SHP77 (cell line): ENCODE data around the gene ZDHHC8.

Experiments
- DNase-seq, 2 experiments: peaks; one replicate each; lab custom pipeline; 2025; lab: John Stamatoyannopoulos, UW

ZDHHC8 gene

DNA sequence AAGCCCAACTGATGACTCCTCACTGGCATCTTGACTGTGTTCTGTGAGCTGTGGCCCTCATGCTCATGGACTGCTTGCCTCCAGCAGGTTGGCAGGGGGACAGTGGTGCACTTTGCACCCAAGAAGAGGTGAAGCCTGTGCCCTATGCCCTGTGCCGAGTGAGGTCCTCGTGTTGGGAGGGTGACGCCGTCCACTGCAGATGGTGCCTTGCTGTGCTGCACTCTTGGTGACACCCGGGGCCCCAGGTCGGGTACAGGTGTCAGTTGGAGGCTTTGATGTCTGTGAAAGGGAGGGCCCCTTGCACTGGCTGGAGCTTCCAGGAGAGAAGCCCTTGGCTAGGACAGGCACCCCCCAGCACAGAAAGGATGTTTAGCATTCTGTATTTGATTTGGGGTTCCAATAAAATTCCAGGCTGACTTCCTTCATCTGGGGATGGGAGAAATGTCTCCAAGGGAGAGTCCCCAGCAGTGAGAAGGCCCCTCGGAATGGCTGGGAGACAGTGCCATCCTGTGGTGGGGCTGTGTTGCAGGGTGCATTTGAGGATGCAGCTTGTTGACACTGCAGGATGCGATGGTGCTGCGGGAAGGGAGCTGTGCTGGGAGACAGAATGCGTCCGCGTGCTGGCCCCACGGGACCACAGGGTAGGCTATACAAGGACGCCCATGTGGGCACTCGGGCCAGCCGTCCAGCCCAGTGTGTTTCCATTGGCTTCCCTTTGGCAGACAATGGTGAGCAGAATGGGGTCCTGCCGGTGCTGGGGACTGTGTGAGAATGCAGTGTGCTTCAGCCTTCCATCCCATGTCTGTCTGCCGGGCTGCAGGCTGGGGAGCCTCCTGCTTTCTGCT is 2.5 kb upstream of the ZDHHC8 start:
- DNase-seq = peak in 1 of 2 experiments; percentile 21

DNA sequence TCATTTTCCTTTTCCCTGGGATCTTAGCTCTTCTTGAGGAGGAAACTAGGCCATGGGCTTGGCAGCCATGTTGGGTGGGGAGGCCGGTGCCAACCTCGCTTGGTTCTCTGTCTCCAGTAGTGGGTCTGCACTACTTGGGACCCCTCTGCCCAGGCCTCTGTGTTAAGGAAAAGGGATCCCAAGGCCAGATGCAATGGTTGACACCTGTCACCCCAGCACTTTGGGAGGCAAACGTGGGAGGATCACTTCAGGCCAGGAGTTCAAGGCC is 1.9 kb upstream of the ZDHHC8 start:
- DNase-seq = no peak

DNA sequence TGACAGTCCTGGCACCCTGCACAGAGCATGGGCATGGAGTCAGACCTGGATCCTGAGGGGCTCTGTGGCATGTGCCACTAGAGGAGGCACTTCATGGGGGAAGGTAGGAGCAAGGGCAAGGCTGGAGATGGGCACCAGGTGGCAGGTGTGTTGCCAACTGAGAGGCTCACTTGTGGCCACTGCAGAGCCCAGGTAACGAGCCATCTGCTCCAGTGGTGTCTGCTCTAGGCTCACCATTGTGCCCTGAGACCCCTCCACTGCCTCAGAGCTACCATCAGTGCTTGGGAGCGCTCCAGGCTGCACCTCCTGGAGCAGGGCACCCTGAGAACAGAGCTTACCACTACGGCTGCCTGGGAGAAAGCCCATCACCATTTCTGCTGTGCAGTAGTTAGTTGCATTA is 1.3 kb upstream of the ZDHHC8 start:
- DNase-seq = peak in 1 of 2 experiments; percentile 13

DNA sequence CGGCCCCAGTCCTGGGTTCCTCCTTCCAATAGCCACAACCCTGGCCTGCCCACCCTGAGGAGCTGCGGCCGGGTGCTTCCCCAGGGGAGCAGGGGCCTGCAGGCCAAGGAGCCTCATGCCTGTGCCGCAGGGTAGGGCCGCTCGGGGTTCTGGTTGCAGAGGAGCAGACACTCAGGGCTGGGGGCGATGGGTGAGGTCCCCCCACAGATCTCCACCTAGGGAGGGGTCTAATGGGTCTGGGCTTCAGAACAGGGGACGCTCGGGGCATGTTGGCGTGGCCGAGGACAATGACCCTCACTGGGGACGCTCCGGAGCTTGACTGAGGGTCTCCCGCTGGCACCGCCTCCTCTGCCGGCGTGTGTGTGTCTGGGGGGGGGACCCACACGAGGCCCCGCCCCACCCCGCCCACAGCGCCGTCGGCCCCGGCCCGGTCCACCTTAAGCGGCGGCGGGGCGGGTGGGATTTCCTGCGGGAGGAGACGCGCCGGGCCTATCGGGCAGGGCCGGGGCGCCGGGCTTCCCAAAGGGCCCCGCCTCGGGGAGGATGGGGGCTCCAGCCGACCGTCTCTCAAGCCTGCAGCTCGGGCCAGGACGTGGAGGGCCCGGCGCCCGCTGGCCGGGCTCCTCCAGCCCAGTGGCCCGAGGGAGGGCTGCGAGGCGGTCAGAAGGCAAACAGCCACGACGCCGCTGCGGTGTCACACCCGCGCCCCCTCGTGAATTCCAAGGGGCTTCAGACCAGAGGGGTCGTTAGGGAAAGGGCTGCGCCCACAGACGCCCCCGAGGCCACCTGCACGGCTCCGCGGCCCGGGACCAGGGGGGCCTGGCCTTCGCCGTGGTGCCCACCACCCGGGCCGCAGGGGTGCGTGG is 640 bp upstream of the ZDHHC8 start:
- DNase-seq = peak in 1 of 2 experiments; percentile 45

DNA sequence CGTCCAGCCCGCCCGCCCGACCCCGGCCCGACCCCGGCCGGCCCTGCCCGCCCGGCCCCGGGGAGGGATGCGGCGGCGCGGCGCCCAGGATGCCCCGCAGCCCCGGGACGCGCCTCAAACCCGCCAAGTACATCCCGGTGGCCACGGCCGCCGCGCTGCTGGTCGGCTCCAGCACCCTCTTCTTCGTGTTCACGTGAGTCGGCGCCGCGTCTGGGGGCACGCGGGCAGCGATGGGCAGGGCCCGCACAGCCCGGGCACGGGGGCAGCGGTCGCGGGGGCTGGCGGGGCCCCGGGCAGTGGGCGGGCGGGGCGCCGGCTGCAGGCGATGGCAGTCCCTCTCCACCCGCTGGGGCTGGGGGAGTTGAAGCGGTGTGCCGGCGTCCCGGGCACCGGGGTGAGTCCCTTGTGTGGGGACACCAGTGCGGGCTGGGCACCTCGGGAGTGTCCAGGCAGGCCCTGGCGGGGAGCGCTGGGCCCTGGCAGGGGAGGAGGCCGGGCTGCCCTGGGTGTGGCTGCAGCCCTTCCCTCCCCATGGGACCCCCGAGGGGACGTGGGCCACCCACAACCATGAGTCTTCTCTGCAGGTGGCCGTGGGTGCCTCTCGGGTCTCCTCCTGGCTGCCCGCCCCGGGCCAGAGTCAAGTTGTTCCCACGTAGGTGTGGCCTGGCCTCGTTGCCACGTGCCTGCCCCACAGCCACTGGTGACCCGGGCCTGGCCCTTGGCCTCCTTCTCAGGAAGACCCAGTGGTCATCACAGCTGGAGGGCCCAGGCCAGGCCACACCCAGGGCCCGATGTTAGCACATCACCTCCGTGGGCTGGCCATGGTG is 468 bp downstream of the ZDHHC8 start:
- DNase-seq = no peak

DNA sequence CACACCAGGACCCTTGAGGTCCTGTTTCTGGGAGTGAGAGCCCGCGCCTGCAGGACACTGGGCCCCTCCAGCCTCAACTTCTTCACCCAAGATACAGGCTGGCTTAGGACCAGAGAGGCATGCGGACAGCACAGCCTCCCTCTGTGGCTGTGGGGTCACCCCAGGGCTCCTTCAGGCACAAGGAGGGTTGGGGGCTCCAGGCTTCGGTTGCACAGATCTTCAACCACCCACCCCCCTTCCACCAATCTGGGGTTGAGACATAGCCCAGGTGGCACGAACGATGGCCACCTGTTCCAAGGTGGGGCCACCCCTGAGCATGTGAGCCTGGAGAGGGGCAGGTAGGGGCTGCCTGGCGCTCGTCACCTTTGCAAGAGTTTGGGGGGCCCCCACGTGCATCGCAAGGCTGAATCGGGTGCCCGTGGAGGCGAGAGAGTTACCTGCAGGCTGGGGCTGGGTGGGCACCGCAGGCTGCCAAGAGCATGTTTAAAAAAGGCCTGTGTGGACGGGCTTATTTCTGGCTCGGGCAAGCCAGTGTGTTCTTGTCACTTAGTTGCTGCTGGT is 1.2 kb downstream of the ZDHHC8 start:
- DNase-seq = no peak

DNA sequence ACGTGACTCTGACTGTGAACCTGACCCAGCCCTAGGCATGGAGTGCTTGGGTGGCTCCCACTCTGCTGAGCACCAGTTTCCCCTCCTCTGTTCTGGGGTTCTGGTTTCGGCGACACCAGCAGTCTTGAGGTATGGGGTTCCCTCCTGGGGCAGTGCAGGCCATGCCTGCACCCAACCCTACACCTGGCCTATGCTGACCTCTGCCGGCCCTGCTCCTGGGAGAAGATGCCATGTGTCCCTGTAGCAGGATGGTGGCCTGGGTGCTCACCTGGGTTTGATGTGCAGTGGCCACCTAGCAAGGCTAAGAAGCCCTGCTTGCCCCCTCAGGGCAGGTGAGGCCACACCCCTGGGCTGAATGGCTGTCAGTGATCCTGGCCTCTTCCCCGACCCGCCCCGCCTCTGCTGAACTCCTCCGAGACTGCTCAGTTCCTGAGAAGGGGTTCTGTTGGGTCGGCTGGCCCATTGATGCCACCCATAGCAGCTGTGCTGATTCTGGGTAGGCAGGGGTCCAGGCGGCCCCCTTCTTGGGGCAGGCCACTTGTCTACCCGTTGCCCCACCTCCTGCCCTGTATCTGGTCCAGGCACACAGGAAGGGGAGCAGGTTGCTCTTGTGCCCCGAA is 2.4 kb downstream of the ZDHHC8 start:
- DNase-seq = no peak

DNA sequence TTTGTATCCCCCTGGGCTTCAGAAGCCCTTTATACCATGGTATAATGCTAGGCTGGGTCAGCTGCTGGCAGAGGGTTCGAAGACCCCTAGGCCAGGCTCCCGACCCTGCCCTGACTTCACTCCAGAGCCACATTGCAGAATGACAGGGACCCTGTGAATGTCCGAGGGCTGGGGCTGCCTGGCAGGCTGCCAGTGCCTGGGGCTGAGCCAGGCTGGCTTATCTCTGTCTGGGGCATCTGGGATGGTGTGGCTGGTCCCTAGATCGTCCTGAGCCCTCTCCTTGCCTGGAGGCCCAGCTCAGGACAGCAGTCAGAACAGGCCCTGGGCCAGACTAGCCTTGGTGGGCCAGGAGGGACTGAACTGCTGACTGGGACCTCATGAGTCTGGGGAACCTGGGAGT is 3.7 kb downstream of the ZDHHC8 start:
- DNase-seq = no peak

DNA sequence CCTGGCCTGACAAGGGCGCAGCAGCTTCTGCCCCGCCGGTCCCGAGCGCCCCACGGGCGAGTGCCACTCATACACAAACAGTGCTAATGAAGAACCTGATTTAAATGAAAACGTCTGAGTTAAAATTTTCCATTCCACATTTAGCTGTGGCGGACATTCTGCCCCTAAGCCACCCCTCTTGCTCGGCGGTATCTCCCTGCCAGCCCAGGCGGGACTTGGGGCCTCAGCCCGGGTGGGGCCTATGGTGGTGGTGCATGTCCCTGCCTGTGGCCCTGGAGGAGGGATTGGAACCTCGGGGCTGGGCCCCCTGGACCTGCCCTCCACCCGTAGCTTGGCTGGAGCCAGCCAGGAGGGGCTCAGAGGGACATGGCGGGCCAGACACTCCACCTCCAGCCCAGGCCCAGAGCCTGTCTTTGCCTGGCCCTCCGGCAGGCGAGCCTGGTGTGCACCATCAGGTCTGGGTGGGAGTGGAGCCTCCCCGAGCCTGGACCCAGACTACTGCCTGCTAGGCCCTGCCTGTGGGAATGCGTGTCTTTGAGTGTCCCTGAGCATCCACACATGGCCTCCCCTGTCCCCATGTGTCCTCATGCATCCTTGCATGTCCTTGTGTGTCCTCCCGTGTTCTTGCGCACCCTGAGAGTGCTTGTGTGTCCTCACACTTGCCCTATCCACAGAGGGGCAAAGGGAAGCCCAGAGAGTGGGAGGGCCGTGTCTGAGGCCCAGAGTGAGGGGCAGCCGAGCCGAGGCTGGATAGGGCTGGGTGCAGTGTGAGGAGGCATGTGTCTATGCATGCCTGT is 4.4 kb downstream of the ZDHHC8 start:
- no peak for DNase-seq

DNA sequence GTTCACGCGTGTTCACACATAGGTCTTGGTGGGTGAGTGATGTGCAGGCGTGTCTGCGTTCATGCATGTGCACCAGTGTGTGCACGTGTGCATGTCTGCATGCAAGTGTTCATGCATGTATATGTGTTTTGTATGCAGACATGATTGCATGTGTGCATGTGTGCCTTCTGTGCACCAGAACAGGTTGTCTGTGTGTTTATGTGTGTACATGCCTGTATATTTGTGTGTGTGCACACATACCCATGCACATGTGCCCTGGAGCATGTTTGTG is 4.9 kb downstream of the ZDHHC8 start:
- no peak for DNase-seq

DNA sequence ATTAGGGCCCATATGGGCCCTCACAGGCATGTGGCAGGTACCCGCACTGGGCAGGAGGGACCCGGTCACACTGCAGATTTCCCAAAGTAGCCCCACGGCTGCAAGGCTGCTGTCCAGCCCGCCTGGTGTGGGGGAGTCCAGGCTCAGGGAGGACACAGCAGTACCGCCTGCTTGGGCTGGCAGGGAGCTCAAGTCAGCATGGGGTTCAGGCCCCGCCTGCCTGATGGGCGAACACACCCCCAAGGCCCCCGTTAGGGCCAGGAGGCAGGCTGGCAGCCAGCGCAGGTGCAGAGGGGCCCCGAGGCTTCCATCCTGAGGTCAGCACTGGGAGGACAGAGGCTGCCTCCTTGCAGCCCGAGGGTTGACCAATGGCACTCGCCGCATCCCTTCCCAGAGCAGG is 5.5 kb downstream of the ZDHHC8 start:
- DNase-seq = no peak

DNA sequence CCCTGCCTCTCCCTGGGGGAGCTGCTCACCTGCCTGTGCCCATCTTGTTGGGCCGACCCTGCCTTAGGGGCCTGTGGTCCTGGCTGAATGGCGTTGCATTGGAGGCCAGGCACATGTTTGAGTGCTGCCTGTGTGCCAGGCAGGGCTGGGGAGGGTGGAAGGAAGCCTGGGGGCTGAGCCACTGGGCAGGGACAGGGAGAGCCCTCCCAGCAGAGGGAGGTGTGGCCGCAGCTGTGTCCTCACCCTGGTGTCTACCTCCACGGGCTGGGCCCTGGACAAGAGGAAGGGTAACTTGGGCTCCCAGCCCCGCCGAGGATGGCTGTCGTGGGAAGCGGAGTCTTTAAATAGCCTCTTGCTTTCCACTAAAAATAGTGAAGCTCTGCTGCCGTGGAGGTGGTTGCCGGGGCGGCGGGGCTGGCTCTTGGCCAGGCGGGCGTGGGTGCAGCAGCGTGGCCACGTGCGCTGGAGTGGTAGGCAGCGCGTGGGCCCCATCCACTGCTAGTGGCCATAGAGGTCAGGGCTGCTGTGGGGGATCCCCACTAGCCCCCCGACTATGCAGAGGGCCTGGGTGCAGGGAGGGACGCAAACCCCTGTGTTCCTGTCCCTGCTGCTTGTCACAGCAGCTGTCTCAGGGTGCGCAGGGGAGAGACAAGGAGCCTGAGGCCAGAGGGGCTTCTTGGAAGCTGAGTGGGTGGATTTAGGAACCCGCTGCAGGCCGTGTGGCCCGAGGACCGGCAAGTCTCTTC is 6.2 kb downstream of the ZDHHC8 start:
- no peak for DNase-seq

DNA sequence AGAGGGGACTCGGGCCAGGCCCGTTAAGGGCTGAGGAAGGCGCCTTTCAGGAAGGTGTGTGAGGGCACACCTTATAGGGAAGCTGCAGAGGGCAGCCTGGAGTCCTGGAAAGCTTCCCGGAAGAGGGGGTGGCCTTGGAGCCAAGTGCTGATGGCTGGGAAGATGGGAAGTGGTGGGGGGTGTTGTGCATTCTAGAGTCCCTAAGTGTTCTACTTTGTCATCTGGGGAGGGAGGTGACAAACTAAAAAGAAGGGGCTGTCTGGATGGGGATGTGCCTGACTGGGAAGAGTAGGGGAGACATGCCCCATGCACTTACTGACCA is 6.8 kb downstream of the ZDHHC8 start:
- DNase-seq = no peak

DNA sequence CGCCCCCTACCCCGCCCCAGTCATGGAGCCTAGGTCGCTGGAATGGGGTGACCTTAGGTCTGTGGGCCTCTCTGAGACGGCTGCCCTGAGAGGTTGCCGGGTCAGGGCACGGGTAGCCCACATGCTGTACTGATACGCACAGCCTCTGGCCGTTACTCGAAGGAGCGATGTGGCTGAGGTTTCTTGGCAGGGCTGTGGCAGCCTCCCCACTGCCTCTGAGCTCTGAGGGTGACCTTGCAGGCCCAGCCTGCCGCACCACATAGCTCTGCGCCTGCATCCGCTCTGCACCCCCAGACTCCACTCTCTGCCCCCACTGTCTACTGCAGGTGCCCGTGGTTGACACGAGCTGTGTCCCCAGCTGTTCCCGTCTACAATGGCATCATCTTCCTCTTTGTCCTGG is 7.3 kb downstream of the ZDHHC8 start:
- no peak for DNase-seq

DNA sequence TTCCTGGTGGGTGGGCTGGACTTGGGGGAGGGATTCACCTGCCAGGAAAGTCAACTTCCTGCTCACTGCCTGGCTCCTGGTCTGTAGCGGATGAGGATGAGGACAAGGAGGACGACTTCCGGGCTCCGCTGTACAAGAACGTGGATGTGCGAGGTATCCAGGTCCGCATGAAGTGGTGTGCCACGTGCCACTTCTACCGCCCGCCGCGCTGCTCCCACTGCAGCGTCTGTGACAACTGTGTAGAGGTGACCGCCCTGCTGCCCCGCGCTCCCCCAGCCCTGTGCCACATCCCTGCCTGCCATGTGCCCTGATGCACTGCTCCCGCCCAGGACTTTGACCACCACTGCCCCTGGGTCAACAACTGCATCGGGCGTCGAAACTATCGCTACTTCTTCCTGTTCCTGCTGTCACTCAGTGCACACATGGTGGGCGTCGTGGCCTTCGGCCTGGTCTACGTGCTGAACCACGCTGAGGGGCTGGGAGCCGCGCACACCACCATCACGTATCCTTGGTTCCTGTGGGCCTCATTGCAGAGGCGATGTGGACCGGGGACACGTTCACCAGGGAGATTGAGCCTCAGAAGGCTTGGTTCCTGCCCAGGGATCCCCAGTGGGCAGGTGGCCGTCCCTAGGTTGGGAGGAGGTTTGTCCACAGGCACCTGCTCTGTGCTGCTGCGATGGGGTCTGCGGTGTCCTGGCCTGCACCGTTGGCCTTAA is 7.9 kb downstream of the ZDHHC8 start:
- no peak for DNase-seq

DNA sequence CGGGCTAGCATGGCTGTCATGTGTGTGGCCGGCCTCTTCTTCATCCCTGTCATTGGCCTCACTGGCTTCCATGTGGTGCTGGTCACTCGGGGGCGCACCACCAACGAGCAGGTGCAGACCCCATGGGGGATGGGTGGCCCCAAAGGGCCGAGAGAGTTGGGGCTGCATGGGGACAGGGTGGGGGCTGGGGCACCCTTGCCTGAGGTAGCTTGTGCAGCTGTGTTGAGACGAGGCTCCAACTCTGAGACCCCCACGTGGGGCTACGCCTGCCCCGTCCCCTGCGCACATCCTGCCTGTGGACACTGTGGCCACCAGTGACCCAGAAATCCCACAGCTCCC is 8.5 kb downstream of the ZDHHC8 start:
- DNase-seq = no peak

DNA sequence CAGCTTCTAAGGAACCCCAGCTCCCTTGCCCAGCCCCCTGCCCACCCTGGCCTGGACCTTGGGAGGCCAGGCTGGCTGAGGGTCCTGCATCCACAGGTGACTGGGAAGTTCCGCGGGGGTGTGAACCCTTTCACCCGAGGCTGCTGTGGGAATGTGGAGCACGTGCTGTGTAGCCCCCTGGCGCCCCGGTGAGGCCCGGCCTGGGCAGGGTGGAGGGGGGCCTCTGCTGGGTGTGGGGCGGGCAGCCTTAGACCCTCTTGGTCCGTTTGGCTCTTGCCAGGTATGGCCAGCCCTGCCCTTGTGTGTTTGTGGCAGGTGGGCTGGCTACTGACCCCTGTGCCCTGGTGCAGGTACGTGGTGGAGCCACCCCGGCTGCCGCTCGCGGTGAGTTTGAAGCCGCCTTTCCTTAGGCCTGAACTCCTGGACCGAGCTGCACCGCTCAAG is 8.9 kb downstream of the ZDHHC8 start:
- no peak for DNase-seq

DNA sequence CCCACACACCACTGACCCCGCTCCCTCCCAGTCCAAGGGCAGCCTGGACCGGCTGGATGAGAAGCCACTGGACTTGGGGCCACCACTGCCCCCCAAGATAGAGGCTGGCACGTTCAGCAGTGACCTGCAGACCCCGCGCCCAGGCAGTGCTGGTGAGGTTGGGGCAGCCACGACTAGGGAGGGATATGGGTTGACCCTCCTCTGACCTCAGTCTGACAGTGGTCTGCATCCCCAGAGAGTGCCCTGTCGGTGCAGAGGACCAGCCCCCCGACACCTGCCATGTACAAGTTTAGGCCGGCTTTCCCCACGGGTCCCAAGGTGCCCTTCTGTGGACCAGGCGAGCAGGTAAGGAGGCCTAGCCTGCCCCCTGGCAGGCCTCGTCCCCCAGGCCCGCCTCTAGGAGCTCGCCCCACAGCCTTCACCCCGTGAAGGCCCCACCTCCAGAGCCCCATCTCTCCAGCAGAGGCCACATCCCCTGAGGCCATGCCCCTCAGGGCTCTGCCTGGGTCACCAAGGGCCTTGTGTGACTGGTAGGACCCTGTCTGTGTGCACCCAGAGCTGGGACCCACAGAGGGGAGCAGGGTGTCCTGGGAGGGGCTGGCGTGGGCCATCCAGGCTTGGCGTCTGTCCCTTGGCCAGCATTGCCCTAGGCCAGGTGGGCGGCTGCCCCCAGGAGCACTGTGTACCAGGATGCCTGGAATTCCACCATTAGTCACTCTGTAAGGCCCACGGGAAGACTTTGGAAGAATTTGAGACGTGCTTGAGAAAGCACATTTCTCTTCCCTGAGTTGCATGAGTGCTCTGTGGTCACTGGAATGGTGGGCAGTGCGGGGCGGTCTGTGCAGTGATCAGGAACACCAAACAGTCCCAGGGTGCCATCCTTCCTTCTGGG is 9.8 kb downstream of the ZDHHC8 start:
- no peak for DNase-seq
